ENCODE data around the gene ABCB9. TPM values are rescaled to one million over a fixed set of nuclear protein-coding genes. Genes with fewer than 3 reads are reported as not detected.

ABCB9 gene
- total RNA-seq, 1 donor from 2014 or later, result 6.5 TPM

DNA sequence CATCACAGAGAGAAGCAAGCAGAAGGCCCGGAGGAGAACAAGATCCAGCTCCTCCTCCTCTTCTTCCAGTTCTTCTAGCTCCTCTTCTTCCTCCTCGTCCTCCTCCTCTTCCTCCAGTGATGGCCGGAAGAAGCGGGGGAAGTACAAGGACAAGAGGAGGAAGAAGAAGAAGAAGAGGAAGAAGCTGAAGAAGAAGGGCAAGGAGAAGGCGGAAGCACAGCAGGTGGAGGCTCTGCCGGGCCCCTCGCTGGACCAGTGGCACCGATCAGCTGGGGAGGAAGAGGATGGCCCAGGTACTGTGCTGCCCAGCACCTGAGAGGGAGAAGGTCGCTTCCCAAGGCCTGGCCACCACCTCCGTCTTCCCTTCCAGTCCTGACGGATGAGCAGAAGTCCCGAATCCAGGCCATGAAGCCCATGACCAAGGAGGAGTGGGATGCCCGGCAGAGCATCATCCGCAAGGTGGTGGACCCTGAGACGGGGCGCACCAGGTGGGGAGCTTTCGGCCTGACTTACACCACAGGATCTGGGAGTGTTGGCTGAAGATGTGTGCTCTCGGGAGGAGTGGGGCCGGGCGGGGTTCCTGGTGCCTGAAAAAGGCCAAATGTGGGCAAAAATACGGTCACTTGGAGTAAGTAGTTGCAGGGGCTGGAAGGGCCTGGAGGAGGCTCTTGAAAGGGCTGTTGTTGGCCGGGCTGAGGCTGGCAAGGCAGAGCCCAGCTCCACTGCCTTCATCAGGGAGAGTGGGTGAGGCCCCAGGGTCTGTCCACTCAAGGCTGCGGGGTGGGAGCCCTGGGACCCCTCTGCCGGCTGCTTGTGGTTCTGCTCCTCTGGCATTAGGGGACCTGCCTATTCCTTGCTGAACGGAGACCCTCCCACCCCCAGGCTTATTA, 15.6 kb upstream of the ABCB9 start:
- DNase-seq (ENCODE audit: low spot score), result no peak

DNA sequence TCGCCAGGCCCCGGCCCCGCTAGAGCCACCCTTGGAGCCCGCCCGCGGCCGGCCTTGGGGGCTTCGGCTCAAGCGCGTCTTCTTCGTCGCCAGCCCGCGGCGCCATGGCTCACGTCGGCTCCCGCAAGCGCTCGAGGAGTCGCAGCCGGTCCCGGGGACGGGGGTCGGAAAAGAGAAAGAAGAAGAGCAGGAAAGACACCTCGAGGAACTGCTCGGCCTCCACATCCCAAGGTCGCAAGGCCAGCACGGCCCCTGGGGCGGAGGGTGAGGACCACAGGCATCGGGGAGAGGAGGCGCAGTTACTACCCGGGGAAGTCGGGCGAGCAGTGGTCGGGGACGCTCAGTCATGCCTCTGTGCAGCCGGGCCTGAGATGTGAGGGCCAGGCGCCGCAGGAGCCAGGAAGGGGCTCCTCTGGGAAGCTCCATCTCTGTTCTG, 14.8 kb upstream of the ABCB9 start:
- DNase-seq (ENCODE audit: low spot score), result peak; percentile 28

GRCh38 chr12:122980183-122981035, 14.1 kb upstream of the ABCB9 start, which contains the start of gene ARL6IP4:
Gene ARL6IP4, plus strand, starts transcription at chr12:122980681. Its CDS starts 459 bp downstream, at chr12:122981140.
- DNase-seq (ENCODE audit: low spot score), result peak; percentile 80

GRCh38 chr12:122979908-122980182, 13.6 kb upstream of the ABCB9 start:
- no peak for DNase-seq (ENCODE audit: low spot score)

GRCh38 chr12:122979001-122979907, 13.0 kb upstream of the ABCB9 start:
- DNase-seq (ENCODE audit: low spot score), result no peak

GRCh38 chr12:122978507-122978955, 12.3 kb upstream of the ABCB9 start:
- no peak for DNase-seq (ENCODE audit: low spot score)

GRCh38 chr12:122977655-122978392, 11.6 kb upstream of the ABCB9 start:
- DNase-seq (ENCODE audit: low spot score), result no peak

DNA sequence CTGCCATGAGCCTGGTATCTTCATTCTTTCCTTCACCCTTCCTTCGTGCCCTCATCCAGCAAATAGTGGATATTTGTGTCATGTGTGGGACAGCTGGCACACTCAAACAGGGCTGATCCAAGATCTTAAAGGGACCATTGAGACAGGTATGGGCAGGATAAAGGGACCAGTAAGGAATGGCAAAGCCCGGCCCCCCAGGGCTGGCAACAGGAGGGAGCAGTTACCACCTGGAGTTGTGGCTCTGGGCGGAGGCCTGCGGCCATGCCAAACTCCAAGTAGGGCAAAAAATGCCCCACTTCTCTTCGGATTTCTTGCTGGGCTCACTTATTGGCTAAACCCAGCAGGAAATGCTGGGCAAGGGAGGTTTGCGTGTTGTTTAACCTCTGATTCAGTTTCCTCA, 10.9 kb upstream of the ABCB9 start:
- DNase-seq (ENCODE audit: low spot score), result no peak

DNA sequence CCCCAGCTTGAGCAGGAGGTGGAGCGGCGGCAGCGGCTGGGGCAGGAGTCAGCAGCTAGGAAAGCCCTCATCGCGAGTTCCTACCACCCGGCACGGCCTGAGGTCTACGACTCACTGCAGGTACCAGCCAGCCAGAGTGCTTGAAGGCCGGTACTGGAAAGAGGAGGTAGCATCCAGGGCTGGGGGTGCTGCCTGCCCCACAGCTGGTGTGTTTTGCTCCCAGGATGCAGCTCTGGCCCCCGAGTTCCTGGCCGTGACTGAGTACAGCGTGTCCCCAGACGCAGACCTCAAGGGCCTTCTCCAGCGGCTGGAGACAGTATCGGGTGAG, 10.3 kb upstream of the ABCB9 start:
- no peak for DNase-seq (ENCODE audit: low spot score)

DNA sequence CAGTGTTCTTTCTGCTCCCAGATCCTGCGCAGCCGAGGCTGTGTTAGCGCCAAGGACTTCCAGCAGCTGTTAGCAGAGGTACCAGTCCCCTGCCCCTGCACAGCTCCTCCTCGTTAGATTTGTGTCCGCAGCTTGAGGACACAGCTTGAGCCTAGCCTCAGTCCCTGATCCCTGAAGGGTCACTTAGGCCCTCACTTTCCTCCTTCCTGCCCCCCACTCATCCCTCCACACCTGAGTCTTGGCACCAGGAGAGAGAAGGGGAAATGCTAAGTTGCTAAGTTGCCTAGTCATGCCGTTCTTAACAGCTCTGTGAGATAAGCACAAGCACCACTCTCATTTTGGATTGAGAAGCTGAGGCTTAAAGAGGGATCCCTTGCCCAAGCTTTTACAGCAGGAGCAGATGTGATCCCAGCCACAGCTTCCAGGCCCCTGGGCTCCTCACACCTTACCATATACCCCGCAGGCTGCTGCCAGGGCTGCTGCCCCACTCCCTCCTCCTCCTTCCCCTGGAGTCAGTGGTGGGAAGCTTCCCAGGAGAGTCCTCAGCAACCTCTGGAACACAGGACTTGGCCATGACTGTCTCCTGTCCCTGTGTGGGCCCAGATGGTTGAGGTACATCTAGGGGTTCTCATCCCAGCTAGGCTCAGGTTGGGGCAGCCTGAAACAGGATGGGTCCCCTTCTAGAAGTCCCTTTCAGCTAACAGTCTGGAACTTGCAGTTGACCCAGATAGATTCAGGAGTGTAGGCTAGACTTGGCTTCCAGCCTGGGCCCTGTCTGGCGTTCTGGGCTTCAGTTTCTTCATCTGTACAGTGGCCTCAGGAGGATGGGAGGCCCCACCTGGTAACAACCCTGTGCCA, 9.8 kb upstream of the ABCB9 start:
- peak; percentile 18 for DNase-seq (ENCODE audit: low spot score)

DNA sequence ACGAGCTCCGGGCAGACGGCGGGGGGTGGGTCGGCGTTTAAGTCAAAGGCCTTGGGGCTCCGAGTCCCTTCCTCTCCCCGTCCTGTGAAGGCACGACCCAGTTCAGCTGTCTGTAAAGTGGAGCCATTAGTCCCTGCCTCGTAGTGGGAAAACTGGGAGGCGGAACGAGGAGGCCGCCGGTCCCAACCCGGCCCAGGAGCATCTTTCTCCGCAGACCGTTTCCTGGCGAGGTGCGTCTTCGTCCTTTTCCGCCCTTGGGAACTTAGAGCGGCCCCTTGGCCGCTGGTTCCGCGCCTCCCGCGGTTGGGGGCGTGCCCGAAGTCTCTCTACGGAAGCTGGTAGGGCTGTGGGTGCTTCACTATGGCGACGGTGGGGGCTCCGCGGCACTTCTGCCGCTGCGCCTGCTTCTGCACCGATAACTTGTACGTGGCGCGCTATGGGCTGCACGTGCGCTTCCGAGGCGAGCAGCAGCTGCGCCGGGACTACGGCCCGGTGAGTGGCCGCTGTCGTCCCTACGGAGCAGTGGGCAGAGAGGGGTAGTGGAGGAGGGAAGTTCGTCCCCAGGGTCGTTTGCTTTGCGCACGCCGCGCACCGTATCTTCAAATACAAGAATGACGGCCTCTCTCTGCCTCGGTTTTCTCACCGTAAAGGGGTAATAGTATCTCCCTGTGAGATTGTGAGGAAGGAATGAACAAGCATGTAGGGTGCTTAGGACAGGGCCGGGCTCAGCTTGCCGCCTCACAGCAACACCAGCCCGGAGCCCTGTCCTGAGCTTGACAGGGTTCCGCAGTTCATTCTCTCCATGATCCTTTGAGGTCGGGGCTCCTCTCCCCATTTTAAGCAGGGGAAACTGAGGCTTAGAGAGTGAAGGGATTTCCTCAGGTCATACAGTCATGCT, 8.9 kb upstream of the ABCB9 start, which contains the start of gene OGFOD2:
TSS of gene OGFOD2 (plus strand) at position 353 of the 898 bp plus-strand sequence. CDS start at position 361, 8 bp downstream.
- DNase-seq (ENCODE audit: low spot score), result peak; percentile 94

DNA sequence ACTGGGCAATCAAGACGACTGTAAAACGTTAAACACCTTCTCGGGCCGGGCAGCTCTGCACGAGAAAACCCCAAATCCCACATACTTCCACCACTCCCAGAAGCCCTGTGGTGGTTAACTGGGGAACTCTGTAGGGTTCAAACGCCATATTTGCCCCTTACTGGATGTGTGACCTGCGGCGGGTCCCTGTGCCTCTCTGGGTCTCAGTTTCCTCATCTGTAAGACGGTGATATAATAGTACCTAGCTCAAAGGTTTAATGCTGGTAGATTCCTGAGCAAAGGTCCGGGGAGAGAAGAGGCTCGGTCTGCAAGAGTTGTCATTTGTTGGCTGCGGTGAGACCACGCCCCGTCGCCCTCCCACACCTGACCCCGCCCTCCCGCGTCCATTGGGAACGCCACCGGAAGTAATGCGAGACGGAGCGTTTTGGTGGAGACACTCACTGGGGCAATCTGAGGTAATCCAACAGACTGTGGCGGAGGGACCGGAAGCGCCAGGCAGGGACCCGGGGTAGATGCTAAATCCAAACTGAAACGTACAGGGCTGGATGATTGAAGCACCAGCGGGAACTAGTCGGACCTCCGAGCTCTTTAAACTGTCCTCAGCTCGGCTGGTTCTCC, 8.1 kb upstream of the ABCB9 start:
- DNase-seq (ENCODE audit: low spot score), result peak; percentile 99

DNA sequence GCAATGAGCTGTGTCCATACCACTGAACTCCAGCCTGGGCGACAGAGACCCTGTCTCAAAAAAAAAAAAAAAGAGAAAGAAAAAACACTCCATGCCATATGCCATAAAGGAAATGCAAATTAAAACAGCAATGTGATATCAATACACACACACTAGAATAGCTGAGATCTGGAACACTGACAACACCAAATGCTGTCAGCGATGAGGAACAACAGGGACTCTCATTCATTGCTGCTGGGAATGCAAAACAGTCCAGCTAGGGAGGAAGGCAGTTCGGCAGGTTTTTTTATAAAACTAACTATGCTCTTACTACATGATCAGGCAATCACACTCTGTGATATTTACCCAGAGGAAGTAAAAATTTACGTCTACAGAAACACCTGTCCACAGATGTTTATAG, 3.4 kb upstream of the ABCB9 start:
- DNase-seq (ENCODE audit: low spot score), result peak; percentile 66

DNA sequence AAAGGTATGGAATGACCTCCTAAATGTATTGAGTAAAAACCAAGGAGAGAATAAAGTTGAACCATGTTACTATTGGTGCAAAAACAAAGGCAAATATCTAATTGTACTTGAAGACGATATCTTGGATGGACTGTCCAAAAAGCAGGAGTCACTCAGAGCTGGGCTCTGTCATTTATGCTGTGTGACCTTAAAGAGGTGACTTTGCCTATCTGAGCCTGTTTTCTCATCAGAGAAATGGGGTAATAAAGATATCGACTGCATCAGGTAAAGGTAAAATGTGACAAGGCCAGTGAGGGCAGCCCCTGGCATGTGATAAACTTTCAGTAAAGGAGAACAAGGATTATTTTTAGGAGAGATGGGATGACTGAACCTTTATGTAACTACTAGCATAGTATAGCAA, 1.8 kb upstream of the ABCB9 start:
- no peak for DNase-seq (ENCODE audit: low spot score)

- DNase-seq (ENCODE audit: low spot score), result no peak
Observed at GRCh38 chr12:122966743-122967550, 684 bp upstream of the ABCB9 start.

DNA sequence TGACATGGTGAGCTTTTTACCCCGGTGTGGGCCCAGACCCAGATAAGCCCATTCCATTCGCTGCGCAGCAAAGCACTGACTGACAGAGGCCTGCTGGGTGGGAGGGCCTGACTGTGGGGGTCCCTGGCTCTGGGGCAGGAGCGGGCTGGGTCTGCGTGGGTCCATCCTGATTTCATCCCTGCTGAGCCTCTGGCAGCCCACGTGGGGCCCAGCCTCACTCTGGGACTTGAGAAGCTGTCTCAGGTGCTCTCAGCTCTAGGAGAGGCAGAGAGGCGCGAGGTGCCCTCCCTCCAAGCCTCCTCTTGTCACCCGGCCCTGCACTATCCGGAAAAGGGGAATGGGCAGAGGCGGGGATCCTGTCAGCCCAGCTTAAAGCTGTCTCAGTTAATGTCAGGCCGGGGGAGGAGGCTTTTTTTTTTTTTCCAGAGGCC, 927 bp downstream of the ABCB9 start:
- DNase-seq (ENCODE audit: low spot score), result no peak
